GM19025 (cell line): ENCODE data around the gene PTPRO.

Experiments
- ATAC-seq: cut with Tn5 transposase; IDR thresholded peaks from one replicate; pipeline ENCODE4 v1.9.1; 2021; ENCODE audit warnings: mild to moderate bottlenecking, low read depth, moderate library complexity; ENCODE audit not compliant: unreplicated experiment

PTPRO gene

DNA sequence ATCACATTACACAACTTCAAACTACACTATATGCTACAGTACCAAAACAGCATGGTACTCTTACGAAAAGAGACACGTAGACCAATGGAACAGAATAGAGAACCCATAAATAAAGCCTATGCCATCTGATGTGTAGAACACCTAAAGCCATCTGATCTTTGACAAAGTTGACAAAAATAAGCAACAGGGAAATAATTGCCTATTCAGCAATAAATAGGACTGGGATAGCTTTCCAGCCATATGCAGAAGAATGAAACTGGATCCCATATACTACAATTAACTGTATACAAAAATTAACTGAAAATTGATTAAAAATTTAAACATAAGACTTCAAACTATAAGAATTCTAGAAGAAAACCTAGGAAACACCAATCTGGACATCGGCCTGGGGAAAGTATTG, 120.7 kb downstream of the PTPRO start:
- ATAC-seq, result no peak

DNA sequence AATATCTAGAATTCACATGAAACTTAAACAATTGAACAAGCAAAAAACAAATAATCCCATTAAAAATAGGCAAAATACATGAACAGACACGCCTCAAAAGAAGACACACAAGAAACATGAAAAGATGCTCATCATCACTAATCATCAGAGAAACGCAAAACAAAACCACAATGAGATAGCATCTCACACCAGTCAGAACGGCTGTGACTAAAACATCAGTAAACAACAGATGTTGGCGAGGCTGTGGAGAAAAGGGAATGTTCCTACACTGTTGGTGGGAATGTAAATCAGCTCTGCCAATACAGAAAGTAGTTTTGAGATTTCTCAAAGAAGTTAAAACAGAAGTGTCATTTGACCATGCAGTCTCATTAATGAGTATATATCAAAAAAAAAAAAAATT, 121.3 kb downstream of the PTPRO start:
- no peak for ATAC-seq

- no peak for ATAC-seq
Observed at GRCh38 chr12:15444523-15444922, 122.2 kb downstream of the PTPRO start.

GRCh38 chr12:15446807-15447206, 124.5 kb downstream of the PTPRO start:
- no peak for ATAC-seq

DNA sequence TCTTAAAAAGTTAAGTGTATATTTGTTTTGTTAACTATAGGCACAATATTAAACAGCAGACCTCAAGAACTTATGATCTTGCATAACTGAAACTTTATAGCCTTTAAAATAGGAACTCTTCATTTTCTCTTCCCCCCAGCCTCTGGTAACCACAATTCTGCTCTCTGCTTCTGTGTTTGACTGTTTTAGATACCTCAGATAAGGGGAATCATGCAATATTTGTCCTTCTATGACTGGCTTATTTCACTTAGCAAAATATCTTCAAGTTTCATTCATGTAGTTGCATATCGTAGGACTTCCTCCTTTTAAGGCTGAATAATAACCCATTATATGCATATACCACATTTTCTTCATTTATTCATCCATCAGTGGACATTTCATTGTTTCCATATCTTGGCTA, 131.3 kb downstream of the PTPRO start:
- ATAC-seq, result no peak

- ATAC-seq, result no peak
Observed at GRCh38 chr12:15458008-15458407, 135.7 kb downstream of the PTPRO start.

- no peak for ATAC-seq
Observed at GRCh38 chr12:15468911-15469310, 146.6 kb downstream of the PTPRO start.

GRCh38 chr12:15469356-15469755, 147.0 kb downstream of the PTPRO start:
- ATAC-seq, result no peak

- no peak for ATAC-seq
Observed at GRCh38 chr12:15472036-15472435, 149.7 kb downstream of the PTPRO start.

GRCh38 chr12:15474766-15475165, 152.5 kb downstream of the PTPRO start:
- no peak for ATAC-seq

GRCh38 chr12:15477761-15478160, 155.5 kb downstream of the PTPRO start:
- ATAC-seq, result no peak

GRCh38 chr12:15481846-15482245, 159.5 kb downstream of the PTPRO start:
- ATAC-seq, result no peak

DNA sequence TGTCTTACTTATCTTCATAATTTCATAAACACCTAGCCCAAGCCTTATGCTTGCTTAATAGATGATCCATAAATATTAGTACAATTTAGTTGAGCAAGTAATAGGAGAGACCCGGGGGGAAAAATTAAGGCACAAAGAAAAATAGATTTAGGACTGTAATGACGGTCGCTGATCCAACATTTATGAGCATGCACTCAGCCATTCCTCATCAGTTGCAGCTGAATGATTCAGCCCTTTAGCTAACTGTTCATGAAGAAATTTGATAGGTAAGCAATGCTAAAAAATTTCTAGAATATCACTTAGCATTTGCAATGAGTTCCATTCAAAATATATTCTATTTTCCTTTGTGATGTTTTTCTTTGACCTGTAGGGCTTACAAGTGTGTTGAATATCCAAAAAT, 163.2 kb downstream of the PTPRO start:
- no peak for ATAC-seq

DNA sequence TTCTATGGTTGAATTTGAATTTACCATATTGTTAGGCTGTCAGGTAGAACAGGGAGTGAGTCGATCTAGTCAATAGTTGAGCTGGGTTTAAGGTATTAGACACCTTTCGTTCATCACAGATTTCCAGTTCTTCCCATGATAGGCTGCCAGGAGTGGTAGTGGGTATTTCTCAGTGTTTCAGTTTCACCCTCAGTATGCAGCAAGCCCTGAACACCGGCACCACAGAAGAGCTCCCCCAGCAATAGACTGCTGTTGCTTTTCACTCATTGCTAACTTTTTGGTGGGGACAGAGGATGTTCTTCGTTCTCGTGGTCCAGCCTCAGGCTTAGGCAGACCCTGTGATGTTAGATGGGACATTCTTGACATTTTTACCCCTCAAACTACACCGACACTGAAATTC, 164.6 kb downstream of the PTPRO start:
- no peak for ATAC-seq

GRCh38 chr12:15488481-15488880, 166.2 kb downstream of the PTPRO start:
- ATAC-seq, result no peak

- ATAC-seq, result peak; percentile 41
Observed at GRCh38 chr12:15494329-15495046, 172.2 kb downstream of the PTPRO start.

GRCh38 chr12:15495746-15496145, 173.4 kb downstream of the PTPRO start:
- no peak for ATAC-seq

DNA sequence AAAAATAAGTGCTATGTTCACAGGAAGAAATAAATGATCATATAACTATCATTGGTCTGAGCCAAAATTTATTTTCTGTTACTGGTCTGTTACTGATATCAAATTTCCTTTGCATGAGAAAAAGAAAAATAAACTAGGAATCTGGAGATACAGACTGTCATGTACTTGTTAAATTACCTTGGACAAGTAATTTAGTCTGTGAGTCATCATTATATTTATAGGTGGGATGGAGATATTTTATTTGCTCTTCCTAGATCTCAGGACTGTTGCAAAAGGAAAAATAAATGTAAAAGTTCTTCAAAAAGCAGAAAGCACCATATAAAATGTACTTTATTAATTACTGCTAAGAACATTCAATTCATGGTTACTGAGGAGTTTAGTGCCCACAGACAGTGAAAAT, 174.4 kb downstream of the PTPRO start:
- no peak for ATAC-seq

DNA sequence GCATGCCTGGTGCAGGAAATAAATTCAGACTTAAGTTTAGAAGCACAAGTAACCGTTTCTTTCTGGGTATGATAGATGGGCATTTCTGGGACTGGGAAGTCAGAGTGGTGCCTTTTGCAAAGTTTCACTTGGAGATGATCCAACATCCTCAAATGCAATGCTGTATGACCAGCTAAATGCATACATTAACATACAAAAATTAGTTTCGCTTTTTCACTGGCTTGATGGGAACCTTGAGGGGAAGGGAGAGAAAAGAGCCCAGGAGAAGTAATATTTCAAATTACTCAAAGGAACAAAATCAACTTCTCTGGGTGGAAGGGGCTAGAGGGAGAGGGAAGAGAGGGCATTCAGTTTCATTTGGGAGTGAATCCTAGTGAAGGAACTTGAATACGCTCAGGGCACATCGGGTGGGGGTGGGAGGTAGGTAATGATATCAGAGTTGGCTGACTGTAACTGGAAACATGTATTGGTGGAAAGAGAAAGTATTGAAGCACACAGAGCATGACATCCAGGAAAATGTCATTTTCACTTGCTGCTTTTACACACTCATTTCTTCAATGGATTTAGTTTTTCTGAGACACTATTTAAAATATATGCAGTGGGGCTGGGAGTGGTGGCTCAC, 175.5 kb downstream of the PTPRO start:
- ATAC-seq, result no peak

DNA sequence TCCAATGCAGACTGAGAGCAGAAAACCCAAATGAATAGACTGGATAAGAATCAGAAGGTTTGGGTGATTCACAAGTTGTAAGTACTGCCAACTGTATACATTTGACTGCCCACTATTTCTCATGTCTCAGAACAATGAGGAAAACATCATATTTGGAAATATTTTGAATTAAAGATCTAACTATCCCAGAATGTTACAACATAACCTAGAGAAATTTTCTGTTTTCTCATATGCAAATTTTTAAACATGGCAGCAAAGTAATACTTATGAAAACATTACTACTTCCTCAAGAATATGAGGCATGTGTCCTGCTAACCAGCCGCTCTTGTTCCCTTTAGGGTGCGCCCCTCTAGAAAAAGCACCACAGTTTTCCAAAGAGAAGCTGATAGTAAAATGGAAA, 179.9 kb downstream of the PTPRO start:
- ATAC-seq, result no peak

DNA sequence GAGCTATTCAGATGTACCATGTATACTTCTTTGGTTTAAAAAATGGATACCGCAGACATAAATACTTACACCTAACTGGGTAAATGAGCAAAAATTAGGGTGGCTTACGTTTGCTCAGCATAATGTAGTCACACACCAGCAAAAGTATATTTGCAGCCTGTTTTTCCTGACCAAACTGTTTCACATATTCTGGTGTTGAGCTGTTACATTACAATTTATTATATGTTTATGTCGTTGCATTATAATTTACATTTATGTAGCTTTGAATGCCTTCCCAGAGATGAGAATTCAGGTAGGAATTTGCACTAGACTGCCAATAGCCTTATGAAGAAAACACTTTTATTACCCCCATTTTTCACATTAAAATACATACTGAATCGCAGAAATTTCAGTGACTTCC, 183.3 kb downstream of the PTPRO start:
- no peak for ATAC-seq

DNA sequence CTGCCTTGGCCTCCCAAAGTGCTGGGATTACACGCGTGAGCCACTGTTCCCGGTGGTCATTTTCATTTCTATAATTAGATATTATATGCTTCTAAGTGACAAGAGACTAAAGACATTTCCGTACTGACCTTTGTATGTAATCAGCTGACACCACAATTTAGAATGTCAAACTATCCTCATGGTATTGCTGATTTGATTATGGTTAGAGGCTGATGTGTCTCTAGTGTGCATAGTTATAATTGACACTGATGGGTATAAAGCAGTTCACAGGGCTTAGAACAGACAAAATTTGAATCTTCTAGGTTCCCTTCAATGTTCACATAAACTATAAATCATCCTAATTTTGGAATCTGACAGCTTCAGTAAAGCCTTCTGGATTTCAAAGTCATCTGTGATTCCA, 192.7 kb downstream of the PTPRO start:
- ATAC-seq, result no peak
